ENCODE data around the gene SKA2. TPM values are rescaled to one million over a fixed set of nuclear protein-coding genes. Genes with fewer than 3 reads are reported as not detected.
"Not testable (repeated sequence)": the region's sequence is repeated elsewhere in the genome, so short reads cannot be mapped to it uniquely, and the experiment has no call there.

SKA2 gene
- total RNA-seq, 1 experiment from 2014 or later = 119 TPM

DNA sequence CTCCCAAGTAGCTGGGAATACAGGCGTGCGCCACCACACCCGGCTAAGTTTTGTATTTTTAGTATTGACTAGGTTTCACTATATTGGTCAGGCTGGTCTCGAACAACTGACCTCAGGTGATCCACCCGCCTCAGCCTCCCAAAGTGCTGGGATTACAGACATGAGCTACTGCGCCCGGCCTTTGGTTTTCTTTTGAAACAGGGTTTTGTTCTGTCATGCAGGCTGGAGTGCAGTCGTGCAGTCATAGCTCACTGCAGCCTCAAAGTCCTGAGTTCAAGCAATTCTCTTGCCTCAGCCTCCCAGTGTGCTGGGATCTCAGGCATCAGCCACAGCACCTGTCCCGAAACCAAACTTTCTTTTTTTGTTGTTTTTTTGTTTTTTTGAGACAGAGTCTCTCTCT is 25.6 kb upstream of the SKA2 start:
- Mint-ChIP-seq H3K9me3 (ENCODE audit: unreplicated experiment) (no peaks in the 10 kb centered on the region), H3K4me1 (ENCODE audit: low read depth, unreplicated experiment) (no peaks in the 10 kb centered on the region), H3K4me3 (ENCODE audit: unreplicated experiment) (no peak overlapping the region), H3K36me3 (ENCODE audit: insufficient read depth, unreplicated experiment) (peaks cover 34% of the 10 kb centered on the region), H3K27me3 (ENCODE audit: insufficient read depth, unreplicated experiment) (no peaks in the 10 kb centered on the region), H3K27ac (ENCODE audit: unreplicated experiment) (no peak overlapping the region)
- intact Hi-C loops (cut with micrococcal nuclease; ENCODE audit: unreplicated experiment) = no loop called here
- no peaks in the 10 kb centered on the region; the same call in 1 of the 2 replicates for H3K36me3 ChIP-seq (ENCODE audit: control insufficient read depth, insufficient read depth, low read length)
- H3K4me3 ChIP-seq (ENCODE audit: low read depth, low read length) = no peak overlapping the region
- H3K9me3 ChIP-seq = no peaks in the 10 kb centered on the region
- no peaks in the 10 kb centered on the region for H3K27me3 ChIP-seq (replicated peaks; ENCODE audit: control insufficient read depth, insufficient read depth, low read length)
- H3K4me1 ChIP-seq = no peaks in the 10 kb centered on the region
- ChIA-PET CTCF (no interaction called here), POLR2A (no interaction called here)
- no TSS peak for BruUV-seq (replicated peaks)
- TF ChIP-seq CTCF (IDR thresholded peaks at IDR 0.05; ENCODE audit: insufficient read depth in 1 of 2, low read depth in 1 of 2, low read length in 1 of 2, severe bottlenecking in 1 of 2, unreplicated experiment in 1 of 2) = no peak
- DNase-seq = no peak

GRCh38 chr17:59179601-59180000 is 24.6 kb upstream of the SKA2 start:
- intact Hi-C loops (cut with micrococcal nuclease; ENCODE audit: unreplicated experiment); H3K27ac Mint-ChIP-seq (ENCODE audit: unreplicated experiment); H3K4me1 ChIP-seq; H3K9me3 Mint-ChIP-seq (ENCODE audit: unreplicated experiment); CTCF ChIA-PET; H3K4me3 ChIP-seq (ENCODE audit: low read depth, low read length); H3K27me3 Mint-ChIP-seq (ENCODE audit: insufficient read depth, unreplicated experiment); H3K4me3 Mint-ChIP-seq (ENCODE audit: unreplicated experiment); H3K4me1 Mint-ChIP-seq (ENCODE audit: low read depth, unreplicated experiment); H3K27me3 ChIP-seq (replicated peaks; ENCODE audit: control insufficient read depth, insufficient read depth, low read length); POLR2A ChIA-PET; BruUV-seq (replicated peaks); H3K36me3 ChIP-seq (ENCODE audit: control insufficient read depth, insufficient read depth, low read length); H3K9me3 ChIP-seq; DNase-seq: not testable (repeated sequence)
- peaks cover 34% of the 10 kb centered on the region for H3K36me3 Mint-ChIP-seq (ENCODE audit: insufficient read depth, unreplicated experiment)

- Histone ChIP-seq H3K9me3 (no peaks in the 10 kb centered on the region), H3K36me3 (ENCODE audit: control insufficient read depth, insufficient read depth, low read length) (no peaks in the 10 kb centered on the region; the same call in 1 of the 2 replicates), H3K4me1 (no peaks in the 10 kb centered on the region), H3K4me3 (ENCODE audit: low read depth, low read length) (no peak overlapping the region), H3K27me3 (replicated peaks; ENCODE audit: control insufficient read depth, insufficient read depth, low read length) (no peaks in the 10 kb centered on the region)
- Mint-ChIP-seq H3K36me3 (ENCODE audit: insufficient read depth, unreplicated experiment) (peaks cover 37% of the 10 kb centered on the region), H3K27me3 (ENCODE audit: insufficient read depth, unreplicated experiment) (no peaks in the 10 kb centered on the region), H3K4me1 (ENCODE audit: low read depth, unreplicated experiment) (no peaks in the 10 kb centered on the region), H3K9me3 (ENCODE audit: unreplicated experiment) (no peaks in the 10 kb centered on the region), H3K4me3 (ENCODE audit: unreplicated experiment) (no peak overlapping the region), H3K27ac (ENCODE audit: unreplicated experiment) (no peak overlapping the region)
- BruUV-seq (replicated peaks) = no TSS peak
- intact Hi-C loops (cut with micrococcal nuclease; ENCODE audit: unreplicated experiment) = no loop called here
- TF ChIP-seq CTCF (IDR thresholded peaks at IDR 0.05; ENCODE audit: insufficient read depth in 1 of 2, low read depth in 1 of 2, low read length in 1 of 2, severe bottlenecking in 1 of 2, unreplicated experiment in 1 of 2) = no peak
- CTCF ChIA-PET = no interaction called here
- POLR2A ChIA-PET = no interaction called here
- no peak for DNase-seq
These were observed 23.4 kb upstream of the SKA2 start for GRCh38 chr17:59178266-59178985.

Measured in Caco-2 (cell line).